NCI-H345 (cell line): ENCODE results near the gene RSBN1L.

Source experiments
- DNase-seq: peaks from one replicate; lab custom pipeline; 2025; lab: John Stamatoyannopoulos, UW

RSBN1L gene

GRCh38 chr7:77806425-77806824 lies 110.2 kb downstream of the RSBN1L start:
- DNase-seq = no peak

GRCh38 chr7:77808517-77808916 lies 112.3 kb downstream of the RSBN1L start:
- DNase-seq = no peak

- DNase-seq = no peak
These were observed 115.4 kb downstream of the RSBN1L start for GRCh38 chr7:77811516-77812289.

DNA sequence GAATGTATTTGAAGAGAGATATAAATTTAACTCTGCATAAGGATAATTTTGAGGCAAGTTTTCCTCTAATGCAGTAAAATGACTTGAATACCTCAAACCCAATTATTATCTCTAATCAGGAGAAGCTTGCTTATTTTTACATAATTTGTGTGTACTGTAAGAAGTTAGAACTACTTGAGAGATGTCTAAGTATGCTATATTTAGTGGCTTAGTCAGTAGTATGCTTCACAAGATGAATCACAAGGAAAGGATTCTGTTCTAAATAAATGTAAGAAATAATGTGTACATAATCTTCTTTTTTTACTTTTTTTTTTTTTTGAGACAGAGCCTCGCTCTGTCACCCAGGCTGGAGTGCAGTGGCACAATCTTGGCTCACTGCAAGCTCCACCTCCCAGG lies 116.0 kb downstream of the RSBN1L start:
- DNase-seq = no peak

DNA sequence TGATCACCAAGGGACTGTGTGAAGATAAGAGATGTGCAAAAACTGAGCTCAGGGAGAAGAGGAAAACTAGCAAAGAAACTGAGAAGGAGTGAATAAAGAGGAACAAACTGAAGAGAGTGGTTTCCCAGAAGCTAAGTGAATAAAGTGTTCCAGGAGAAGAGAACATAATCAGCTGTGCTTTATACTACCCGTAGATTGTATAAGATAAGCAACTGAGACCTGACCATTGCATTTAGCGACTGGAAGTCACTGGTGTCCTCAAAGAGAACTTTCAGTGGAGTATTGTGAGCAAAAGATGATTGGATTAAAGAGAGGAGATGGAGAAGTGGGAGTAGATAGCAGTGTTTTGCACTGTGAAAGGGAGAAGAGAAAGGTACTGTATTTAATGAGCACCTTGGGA lies 116.9 kb downstream of the RSBN1L start:
- no peak for DNase-seq

GRCh38 chr7:77819021-77819420 lies 122.8 kb downstream of the RSBN1L start:
- DNase-seq = no peak

DNA sequence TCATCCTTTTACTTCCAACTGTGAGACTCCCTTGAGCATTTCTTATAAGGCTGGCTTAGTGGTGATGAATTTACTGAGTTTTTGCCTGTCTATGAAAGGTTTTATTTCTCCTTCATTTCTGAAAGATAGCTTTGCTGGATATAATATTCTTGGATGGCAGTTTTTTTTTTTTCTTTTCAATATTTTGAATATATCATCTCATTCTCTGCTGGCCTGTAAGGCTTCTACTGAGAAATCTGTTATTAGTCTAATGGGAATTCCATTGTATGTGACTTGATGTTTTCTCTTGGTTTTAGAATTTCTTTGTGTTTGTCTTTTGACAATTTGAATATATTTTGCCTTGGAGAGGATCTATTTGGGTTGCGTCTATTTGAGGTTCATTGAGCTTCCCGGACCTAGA lies 124.7 kb downstream of the RSBN1L start:
- no peak for DNase-seq

DNA sequence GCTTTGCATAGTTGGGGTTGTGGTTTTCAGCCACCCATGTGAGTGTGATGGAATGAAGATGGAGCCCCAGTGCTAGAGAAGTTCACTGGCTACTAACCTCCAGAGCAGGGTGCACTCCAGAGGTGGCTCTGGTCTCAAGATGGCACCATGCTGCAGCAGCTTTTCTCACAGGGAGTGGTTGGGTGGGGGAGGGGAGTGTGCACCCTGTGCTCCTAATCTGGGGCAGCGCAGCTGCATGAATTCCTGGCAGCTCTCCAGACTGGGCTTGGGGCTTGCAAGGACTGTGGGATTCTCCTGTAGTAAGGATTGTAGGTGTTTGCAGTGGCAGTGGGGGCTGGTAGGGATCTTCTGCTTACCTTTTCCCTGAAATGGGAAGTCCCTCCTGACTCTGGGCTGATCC lies 126.0 kb downstream of the RSBN1L start:
- DNase-seq = peak; percentile 15

GRCh38 chr7:77823787-77824186 lies 127.5 kb downstream of the RSBN1L start:
- no peak for DNase-seq

- DNase-seq = no peak
These were observed 128.4 kb downstream of the RSBN1L start for GRCh38 chr7:77824636-77825035.

DNA sequence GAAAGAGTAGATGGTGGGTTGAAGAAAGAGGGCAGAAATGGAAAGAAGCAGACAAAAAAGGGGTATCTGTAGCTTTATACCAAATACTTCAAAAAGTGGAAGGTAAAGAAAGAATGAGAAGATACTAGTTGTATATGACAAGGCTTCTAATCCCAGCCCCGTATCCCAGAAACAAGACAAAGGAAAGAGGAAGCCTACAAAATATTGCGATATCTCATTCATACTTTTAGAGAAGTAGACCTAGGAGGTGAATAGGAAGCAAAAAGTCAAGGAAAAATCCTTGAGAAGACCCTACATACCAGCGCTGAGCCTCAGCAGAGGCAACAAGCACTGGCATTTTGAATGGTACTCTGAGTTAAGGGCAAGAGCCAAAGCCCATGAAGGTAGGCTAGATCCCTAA lies 128.9 kb downstream of the RSBN1L start:
- no peak for DNase-seq

DNA sequence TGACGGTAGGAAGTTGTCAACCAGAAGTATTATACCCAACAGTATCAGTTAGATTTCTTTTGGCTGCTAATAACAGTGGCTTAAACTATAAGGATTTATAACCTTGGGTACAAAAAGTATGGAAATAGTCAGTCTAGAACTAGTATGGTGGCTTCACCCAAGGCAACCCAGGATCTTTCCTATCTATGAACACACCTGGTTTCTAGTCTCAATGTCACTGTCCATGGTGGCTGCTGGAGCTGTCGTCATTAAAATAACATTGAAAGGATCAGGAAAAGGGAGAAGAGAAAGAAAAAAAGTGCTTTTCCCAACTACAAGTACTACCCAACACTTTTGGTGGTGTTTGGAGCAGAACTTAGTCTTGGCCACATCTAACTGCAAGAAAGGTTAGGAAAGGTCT lies 130.0 kb downstream of the RSBN1L start:
- DNase-seq = no peak

GRCh38 chr7:77827999-77828398 lies 131.7 kb downstream of the RSBN1L start:
- DNase-seq = no peak

DNA sequence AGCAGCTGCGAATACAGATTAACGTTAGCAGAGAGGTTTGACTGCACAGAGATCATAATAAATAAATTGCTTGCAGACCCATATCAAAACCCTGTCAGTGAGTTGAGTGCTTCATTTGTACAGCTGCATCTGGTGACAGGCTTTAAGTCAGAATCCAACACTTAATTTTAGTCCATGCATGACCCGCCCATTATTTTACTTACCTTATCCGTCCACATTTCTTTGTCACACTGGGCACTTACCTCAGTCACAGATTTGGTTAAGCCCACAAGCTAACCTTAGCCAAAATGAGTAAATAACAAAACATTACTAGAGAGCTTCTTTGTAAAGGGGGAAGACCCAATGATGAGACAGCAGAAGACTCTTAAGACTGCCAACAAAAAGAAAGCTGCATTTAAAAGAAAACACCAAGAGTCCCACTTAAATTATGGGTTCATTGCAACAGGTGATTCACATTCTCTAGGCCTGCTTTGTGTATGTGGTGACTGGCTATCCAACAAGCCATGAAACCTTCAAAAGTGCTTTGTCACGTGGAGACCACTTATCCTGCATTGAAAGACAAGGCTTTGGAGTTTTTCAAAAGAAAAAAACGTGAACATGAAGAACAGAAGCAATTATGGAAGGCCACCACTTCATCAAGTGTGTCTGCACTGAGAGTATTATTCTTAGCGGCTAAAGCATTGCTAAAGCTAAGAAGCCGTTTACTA lies 134.5 kb downstream of the RSBN1L start:
- DNase-seq = peak; percentile 81

DNA sequence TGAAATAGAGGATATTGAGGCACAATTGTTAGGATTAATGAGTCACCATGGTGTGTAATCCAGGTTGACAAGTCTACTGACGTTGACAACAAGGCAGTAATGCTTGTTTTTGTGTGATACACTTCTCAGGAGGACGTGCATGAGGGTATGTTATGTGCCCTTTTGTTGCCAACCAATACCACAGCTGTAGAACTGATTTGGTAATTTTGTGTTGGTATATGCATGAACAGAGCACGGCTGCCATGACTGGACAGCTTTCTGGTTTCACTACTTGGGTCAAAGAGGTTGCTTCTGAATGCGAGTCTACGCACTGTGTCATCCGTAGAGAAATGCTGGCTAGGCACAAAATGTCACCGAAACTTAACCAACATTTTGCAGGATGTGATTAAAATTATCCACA lies 135.2 kb downstream of the RSBN1L start:
- no peak for DNase-seq

DNA sequence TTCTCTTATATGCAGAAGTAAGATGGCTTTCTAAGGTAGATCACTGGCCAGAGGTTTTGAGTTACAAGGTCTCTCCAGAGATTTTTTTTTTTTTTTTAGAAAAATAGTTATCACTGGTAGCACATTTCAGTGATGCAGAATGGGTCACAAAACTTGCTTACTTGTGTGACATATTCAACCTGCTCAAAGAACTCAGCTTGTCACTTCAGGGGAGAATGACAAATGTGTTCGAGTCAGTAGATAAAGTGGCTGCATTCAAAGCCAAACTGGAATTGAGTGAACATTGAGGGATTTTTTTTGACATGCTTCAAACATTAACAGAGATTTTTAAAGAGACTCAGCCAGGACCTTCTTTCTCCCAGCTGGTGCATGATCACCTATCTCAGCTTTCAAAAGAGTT lies 135.7 kb downstream of the RSBN1L start:
- no peak for DNase-seq
